HG02938 (cell line): ENCODE data around the gene NRIP3.

Source experiments
- ATAC-seq: cut with Tn5 transposase; IDR thresholded peaks from one replicate; pipeline ENCODE4 v1.9.1; 2021; ENCODE audit warnings: mild to moderate bottlenecking, moderate library complexity; ENCODE audit not compliant: unreplicated experiment

Gene NRIP3

DNA sequence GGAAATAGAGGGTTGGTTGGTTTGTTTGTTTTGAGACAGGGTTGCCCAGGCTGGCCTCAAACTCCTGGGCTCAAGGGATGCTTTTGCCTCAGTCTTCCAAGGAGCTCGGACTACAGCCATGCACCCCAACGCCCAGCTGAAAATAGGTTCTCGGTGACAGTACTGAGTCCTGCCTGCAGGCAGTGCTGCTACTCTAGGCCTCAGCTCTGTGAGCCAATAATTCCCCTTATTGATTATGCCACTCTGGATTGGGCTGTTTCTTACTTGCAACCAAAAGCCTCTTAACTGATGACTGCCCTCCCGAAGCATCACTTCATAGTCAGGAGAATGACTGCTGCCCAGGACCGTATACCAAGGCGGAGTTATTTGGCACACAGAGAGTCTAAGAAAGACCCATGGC lies 69.9 kb downstream of the NRIP3 start:
- no peak for ATAC-seq

DNA sequence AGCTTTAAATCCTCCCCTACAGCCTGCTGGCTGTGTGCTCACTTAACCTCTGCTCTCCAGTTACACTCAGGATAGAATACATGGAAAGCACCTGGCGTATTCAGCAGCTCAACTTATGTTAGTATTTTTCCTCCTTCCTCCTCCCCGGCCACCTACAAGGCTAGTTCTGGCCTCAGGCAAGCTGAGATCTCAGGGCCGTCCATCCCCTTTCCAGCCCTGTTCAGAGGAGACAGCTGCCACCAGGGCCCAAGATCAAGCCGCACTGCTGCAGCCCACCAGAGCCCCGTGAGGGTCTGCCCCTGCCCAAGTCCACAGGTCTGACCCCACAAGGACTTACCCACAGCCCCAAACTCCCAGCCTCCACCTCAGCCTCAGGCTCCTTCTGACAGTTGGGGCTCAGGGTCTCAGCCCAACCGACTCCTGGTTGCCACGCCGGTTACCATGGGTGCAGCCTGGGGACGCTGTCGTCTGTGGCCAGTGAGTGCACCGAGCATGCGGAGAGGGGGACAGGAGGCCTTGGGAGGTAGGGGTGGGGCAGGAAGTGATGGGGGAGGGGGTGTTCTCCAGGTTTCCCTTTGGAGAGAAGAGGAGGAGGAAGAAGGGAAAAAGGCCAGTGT lies 71.1 kb downstream of the NRIP3 start, which contains the start of gene C11orf16:
Gene C11orf16 (minus strand): TSS at position 384 of the 617 bp plus-strand sequence. CDS start 639 bp downstream, outside the sequence.
- ATAC-seq, result no peak
